Smooth muscle cell (in vitro differentiated cells): ENCODE data around the gene MED26. TPM values are rescaled to one million over a fixed set of nuclear protein-coding genes. Genes with fewer than 3 reads are reported as not detected.

Experiments used
- DNase-seq: peaks from one replicate; lab custom pipeline; 2025; ENCODE audit not compliant: unreplicated experiment; lab: John Stamatoyannopoulos, UW
- H2AFZ ChIP-seq: fragments of 200-600 bp; sonication (generic); 2 replicates; pipeline ENCODE4 v1.6.0; 2016; ENCODE audit warnings: antibody characterized with exemption, low read depth, mild to moderate bottlenecking
- H3F3A ChIP-seq: fragments of 200-600 bp; sonication (generic); 2 replicates; pipeline ENCODE4 v1.6.0; 2017; ENCODE audit warnings: antibody characterized with exemption, low read depth
- H3K27ac ChIP-seq: fragments of 200-600 bp; sonication (generic); 2 replicates; pipeline ENCODE4 v1.5.1; 2016; ENCODE audit warnings: low read depth, mild to moderate bottlenecking
- H3K27me3 ChIP-seq: fragments of 200-600 bp; sonication (generic); 2 replicates; pipeline ENCODE4 v1.6.1; 2016; ENCODE audit warnings: low read depth, mild to moderate bottlenecking
- H3K36me3 ChIP-seq: fragments of 200-600 bp; sonication (generic); 2 replicates; pipeline ENCODE4 v1.5.1; 2016; ENCODE audit warnings: low read depth
- H3K4me1 ChIP-seq: fragments of 200-600 bp; sonication (generic); 2 replicates; pipeline ENCODE4 v1.5.1; 2016; ENCODE audit warnings: low read depth
- H3K4me2 ChIP-seq: fragments of 200-600 bp; sonication (generic); 2 replicates; pipeline ENCODE4 v1.6.0; 2016; ENCODE audit warnings: mild to moderate bottlenecking
- H3K4me3 ChIP-seq: fragments of 200-600 bp; sonication (generic); 2 replicates; pipeline ENCODE4 v1.5.1; 2016; ENCODE audit warnings: mild to moderate bottlenecking
- H3K79me2 ChIP-seq: fragments of 200-600 bp; sonication (generic); 2 replicates; pipeline ENCODE4 v1.6.0; 2016; ENCODE audit warnings: low read depth, mild to moderate bottlenecking
- H3K9ac ChIP-seq: fragments of 200-600 bp; sonication (generic); 2 replicates; pipeline ENCODE4 v1.6.0; 2016; ENCODE audit warnings: low read depth
- H3K9me3 ChIP-seq: fragments of 200-600 bp; sonication (generic); replicated peaks from 2 replicates; pipeline ENCODE4 v1.5.1; 2016; ENCODE audit warnings: low read depth
- H4K20me1 ChIP-seq: fragments of 200-600 bp; sonication (generic); 2 replicates; pipeline ENCODE4 v1.6.0; 2016; ENCODE audit warnings: low read depth
- CTCF ChIP-seq: fragments of 200-600 bp; sonication (generic); IDR thresholded peaks from 2 replicates; pipeline ENCODE4 v1.5.1; 2017; ENCODE audit warnings: borderline replicate concordance, mild to moderate bottlenecking, antibody characterized with exemption; ENCODE audit not compliant: insufficient read depth, poor library complexity, severe bottlenecking
- WGBS: methylation state at CpG from one replicate; pipeline ENCODE4 v1.1.7; 2016; ENCODE audit warnings: low lambda C conversion rate; 5-methylcytosine and 5-hydroxymethylcytosine counted together
- polyA plus RNA-seq: library from polyadenylated mRNA; unstranded; fragments of >200 nt; fragmentation: Nextera tagmentation; extraction: Ambion mirVana; gene quantifications from 2 replicates; pipeline ENCODE4 v1.2.1, GENCODE V29; 2016
- total RNA-seq: library from RNA; depleted of rRNA; stranded (reverse); fragments of >200 nt; gene quantifications from 2 replicates; pipeline ENCODE4 v1.2.3, GENCODE V29; 2014

The MED26 gene
- total and polyA plus RNA-seq, 2 experiments from 2014 or later, result 6.3 to 9.6 TPM

GRCh38 chr19:16569609-16570320 is 58.2 kb downstream of the MED26 start:
- H3K27ac ChIP-seq, result peak overlapping the region; percentile 79
- H3K4me3 ChIP-seq, result no peak overlapping the region
- no peak overlapping the region for H3K4me2 ChIP-seq
- peaks cover 13% of the 10 kb centered on the region for H3K4me1 ChIP-seq
- no peak for DNase-seq
- no peaks in the 10 kb centered on the region for H3K27me3 ChIP-seq
- peaks cover 56% of the 10 kb centered on the region for H3K79me2 ChIP-seq
- WGBS, result 85% methylated on average over 17 of the region's 17 CpGs
- TF ChIP-seq CTCF, result no peak
- H3K9me3 ChIP-seq, result no peaks in the 10 kb centered on the region
- H2AFZ ChIP-seq, result no peak overlapping the region
- peak overlapping the region; percentile 33 for H3K9ac ChIP-seq
- peaks cover 3% of the 10 kb centered on the region for H3F3A ChIP-seq
- peaks cover 20% of the 10 kb centered on the region for H4K20me1 ChIP-seq
- H3K36me3 ChIP-seq, result peaks cover 11% of the 10 kb centered on the region

- Histone ChIP-seq H3K4me2 (no peak overlapping the region), H2AFZ (no peak overlapping the region), H3K36me3 (peaks cover 13% of the 10 kb centered on the region), H3K79me2 (peaks cover 30% of the 10 kb centered on the region), H3K9me3 (no peaks in the 10 kb centered on the region), H3K4me3 (no peak overlapping the region), H3F3A (no peaks in the 10 kb centered on the region), H3K27me3 (no peaks in the 10 kb centered on the region), H4K20me1 (peaks cover 7% of the 10 kb centered on the region), H3K9ac (no peak overlapping the region), H3K4me1 (peaks cover 5% of the 10 kb centered on the region), H3K27ac (no peak overlapping the region)
- no peak for DNase-seq
- TF ChIP-seq CTCF, result no peak
- WGBS, result 97% methylated on average over 5 of the region's 5 CpGs
Observed at GRCh38 chr19:16566702-16567101, 61.3 kb downstream of the MED26 start.

GRCh38 chr19:16566161-16566560 is 61.8 kb downstream of the MED26 start:
- H3K79me2 ChIP-seq, result peaks cover 24% of the 10 kb centered on the region
- no peak overlapping the region for H3K27ac ChIP-seq
- peaks cover 3% of the 10 kb centered on the region for H3K4me1 ChIP-seq
- TF ChIP-seq CTCF, result no peak
- H3K4me3 ChIP-seq, result no peak overlapping the region
- H3K9ac ChIP-seq, result no peak overlapping the region
- no peaks in the 10 kb centered on the region for H3F3A ChIP-seq
- H3K9me3 ChIP-seq, result no peaks in the 10 kb centered on the region
- peaks cover 7% of the 10 kb centered on the region for H4K20me1 ChIP-seq
- no peak overlapping the region for H3K4me2 ChIP-seq
- peaks cover 13% of the 10 kb centered on the region for H3K36me3 ChIP-seq
- no peaks in the 10 kb centered on the region for H3K27me3 ChIP-seq
- DNase-seq, result no peak
- H2AFZ ChIP-seq, result no peak overlapping the region
- WGBS, result 98% methylated on average over 10 of the region's 10 CpGs

GRCh38 chr19:16564842-16565241 is 63.2 kb downstream of the MED26 start:
- Histone ChIP-seq H3K4me3 (no peak overlapping the region), H3K9me3 (no peaks in the 10 kb centered on the region), H4K20me1 (peaks cover 10% of the 10 kb centered on the region), H3K9ac (no peak overlapping the region), H2AFZ (no peak overlapping the region), H3F3A (no peaks in the 10 kb centered on the region), H3K27me3 (no peaks in the 10 kb centered on the region), H3K4me2 (no peak overlapping the region), H3K27ac (no peak overlapping the region), H3K79me2 (peaks cover 11% of the 10 kb centered on the region), H3K36me3 (peaks cover 13% of the 10 kb centered on the region), H3K4me1 (no peaks in the 10 kb centered on the region)
- TF ChIP-seq CTCF, result no peak
- 93% methylated on average over 7 of the region's 7 CpGs for WGBS
- no peak for DNase-seq
